Measurements from ENCODE around the gene ZNF549. TPM values are rescaled to one million over a fixed set of nuclear protein-coding genes. Genes with fewer than 3 reads are reported as not detected.

The ZNF549 gene
- total and polyA plus RNA-seq, 2 of the 8 experiments (the other 6 are each of a cell fraction or from before 2014, with no cell fraction given): 4.3 to 9.7 TPM

GRCh38 chr19:57566396-57567265 lies 39.5 kb downstream of the ZNF549 start:
- ChIA-PET POLR2A (ENCODE audit: partially characterized antibody) (interaction anchor here (0.8 kb wide), 1 partner anchor 11 kb away, joined by 3 read pairs; no protein-coding TSS in a partner anchor), CTCF (ENCODE audit: partially characterized antibody) (no interaction called here)
- no peak overlapping the region for H4K91ac ChIP-seq (replicated peaks; ENCODE audit: insufficient read length, low read length)
- no peak overlapping the region for H2BK20ac ChIP-seq (ENCODE audit: low read length)
- H3K4me3 ChIP-seq (ENCODE audit: extremely low read depth in 1 of 4, insufficient read depth in 2 of 4, low read depth in 3 of 4, low read length in 4 of 4): no peak overlapping the region
- no peaks in the 10 kb centered on the region for H3K23me2 ChIP-seq (ENCODE audit: low read depth, low read length)
- no peak overlapping the region for H4K5ac ChIP-seq (ENCODE audit: insufficient read length, low read depth, low read length)
- no peak for FAIRE-seq
- no peaks in the 10 kb centered on the region for H4K20me1 ChIP-seq (replicated peaks in 1 of 2; ENCODE audit: control insufficient read depth in 1 of 2, insufficient read depth in 2 of 2, low read length in 2 of 2)
- no peak overlapping the region for H3K18ac ChIP-seq (ENCODE audit: extremely low read depth, low read length)
- H3K14ac ChIP-seq (ENCODE audit: insufficient read length): no peak overlapping the region
- H3K9me3 ChIP-seq (ENCODE audit: insufficient read depth in 2 of 2, low read depth in 1 of 2, low read length in 1 of 2): peaks cover 69 to 90% of the 10 kb centered on the region in 2 experiments
- no peak overlapping the region for H2BK15ac ChIP-seq (ENCODE audit: low read length)
- no peak overlapping the region for H3K56ac ChIP-seq (replicated peaks; ENCODE audit: insufficient read length, low read depth, low read length)
- H4K8ac ChIP-seq (ENCODE audit: extremely low read depth, insufficient read depth, low read length): no peak overlapping the region
- peaks cover 0 to 13% (median 6%) of the 10 kb centered on the region in 4 experiments; a peak in 6 of 8 replicates for H3K36me3 ChIP-seq (ENCODE audit: control insufficient read depth in 2 of 4, insufficient read depth in 4 of 4, low read length in 3 of 4)
- H2AFZ ChIP-seq (ENCODE audit: low read length): no peak overlapping the region
- no peak for TF ChIP-seq HDAC2 (IDR thresholded peaks at IDR 0.05; ENCODE audit: borderline replicate concordance in 1 of 2, low read depth in 2 of 2, low read length in 2 of 2)
- 0 out of 2 replicates have a peak, but pooled peaks have one; percentile 12 for TF ChIP-seq YY1 (IDR thresholded peaks at IDR 0.05; ENCODE audit: low read depth, low read length)
- no peak for TF ChIP-seq CTBP2 (IDR thresholded peaks at IDR 0.05; ENCODE audit: borderline replicate concordance, insufficient read depth, insufficient read length, low read length)
- TF ChIP-seq TCF12 (IDR thresholded peaks at IDR 0.05; ENCODE audit: low read depth, low read length): no peak
- TF ChIP-seq BCL11A (IDR thresholded peaks at IDR 0.05; ENCODE audit: low read depth in 2 of 2, low read length in 2 of 2): no peak
- TF ChIP-seq RAD21 (IDR thresholded peaks at IDR 0.05 in 1 of 2, conservative IDR thresholded peaks at IDR 0.05 in 1 of 2; ENCODE audit: low read depth in 2 of 2, low read length in 2 of 2): peak; percentile 36 to 37; a peak in 2 of 4 replicates
- no peak overlapping the region for H3K4me2 ChIP-seq (ENCODE audit: insufficient read depth in 1 of 2, low read depth in 2 of 2, low read length in 2 of 2)
- no peak overlapping the region for H2BK5ac ChIP-seq (ENCODE audit: low read depth, low read length)
- no peak overlapping the region for H2AK5ac ChIP-seq (ENCODE audit: low read depth, low read length)
- H3K79me1 ChIP-seq (ENCODE audit: low read depth, low read length): no peaks in the 10 kb centered on the region
- no peak overlapping the region for H2BK12ac ChIP-seq (ENCODE audit: low read depth, low read length)
- H3K4ac ChIP-seq (replicated peaks; ENCODE audit: insufficient read length, low read depth, low read length): no peak overlapping the region
- no peak for DNase-seq (ENCODE audit: low read depth in 1 of 2, low spot score in 2 of 2)
- H3K23ac ChIP-seq (ENCODE audit: insufficient read length): no peak overlapping the region
- WGBS, 2 experiments (ENCODE audit: extremely low coverage in 1 of 2, insufficient coverage in 1 of 2, insufficient read length in 1 of 2, insufficient replicate concordance in 2 of 2, low coverage in 1 of 2, low lambda C conversion rate in 2 of 2, missing lambda C conversion rate in 1 of 2): 63% methylated on average over 6 of the region's 7 CpGs; no CpG with 5 or more reads in 1 of the 2 experiments
- no peaks in the 10 kb centered on the region for H3K27me3 ChIP-seq (replicated peaks in 1 of 4; ENCODE audit: control insufficient read depth in 3 of 4, extremely low read depth in 1 of 4, insufficient read depth in 3 of 4, low read length in 3 of 4)
- H2BK120ac ChIP-seq (replicated peaks; ENCODE audit: low read depth, low read length): no peak overlapping the region
- no peak overlapping the region for H3K27ac ChIP-seq (ENCODE audit: low read depth, low read length)
- no peaks in the 10 kb centered on the region for H3K79me2 ChIP-seq (ENCODE audit: control insufficient read depth in 1 of 2, insufficient read depth in 2 of 2, low read length in 2 of 2)
- H3K4me1 ChIP-seq (replicated peaks in 1 of 4; ENCODE audit: control insufficient read depth in 3 of 4, insufficient read depth in 4 of 4, low read length in 3 of 4): no peaks in the 10 kb centered on the region
- H3K9ac ChIP-seq (replicated peaks in 1 of 4; ENCODE audit: extremely low read depth in 1 of 4, low read depth in 3 of 4, low read length in 3 of 4): no peak overlapping the region

Data from H1 (cell line).